ENCODE results near the gene TMEM242.

Gene TMEM242

DNA sequence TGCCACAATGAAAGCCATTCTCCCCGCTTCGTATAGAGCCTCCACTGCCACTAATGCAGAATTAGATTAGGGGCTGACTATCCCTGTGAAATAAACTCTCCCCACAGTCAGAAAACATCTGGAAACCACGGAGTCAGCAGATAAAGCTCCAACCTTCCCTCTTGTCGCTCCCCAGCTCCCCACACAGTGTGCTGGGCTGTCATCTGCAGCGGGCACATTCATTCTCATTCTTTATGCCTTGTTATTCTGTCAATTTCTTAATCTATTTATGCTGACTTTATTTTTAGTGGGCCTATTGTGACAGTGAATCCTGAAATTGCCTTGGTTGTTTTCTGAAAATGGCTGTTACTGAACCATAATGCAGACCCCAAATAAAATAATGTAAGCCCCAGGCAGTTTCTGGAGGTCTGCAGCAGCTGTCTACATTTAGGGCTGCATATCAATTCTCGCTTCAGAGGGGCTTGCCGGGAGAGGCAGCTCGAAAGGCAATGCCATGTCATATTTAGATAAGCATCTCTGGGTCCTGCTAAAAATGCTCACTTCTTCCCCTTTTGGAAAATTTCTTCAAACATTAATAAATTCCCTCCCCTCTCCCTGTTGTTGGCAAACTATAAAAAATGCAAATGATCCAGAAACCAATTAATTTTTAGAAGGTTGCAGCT, 71.6 kb downstream of the TMEM242 start:
- 0 out of 2 replicates have a peak, but pooled peaks cover 4% of the 10 kb centered on the region for H3K9me3 ChIP-seq (ENCODE audit: insufficient read depth, low read depth, low read length)
- no peaks in the 10 kb centered on the region for H3F3A ChIP-seq (ENCODE audit: low read depth)
- TF ChIP-seq EZH2phosphoT487 (IDR thresholded peaks at IDR 0.05; ENCODE audit: borderline replicate concordance): no peak
- TF ChIP-seq, protein P1, sequence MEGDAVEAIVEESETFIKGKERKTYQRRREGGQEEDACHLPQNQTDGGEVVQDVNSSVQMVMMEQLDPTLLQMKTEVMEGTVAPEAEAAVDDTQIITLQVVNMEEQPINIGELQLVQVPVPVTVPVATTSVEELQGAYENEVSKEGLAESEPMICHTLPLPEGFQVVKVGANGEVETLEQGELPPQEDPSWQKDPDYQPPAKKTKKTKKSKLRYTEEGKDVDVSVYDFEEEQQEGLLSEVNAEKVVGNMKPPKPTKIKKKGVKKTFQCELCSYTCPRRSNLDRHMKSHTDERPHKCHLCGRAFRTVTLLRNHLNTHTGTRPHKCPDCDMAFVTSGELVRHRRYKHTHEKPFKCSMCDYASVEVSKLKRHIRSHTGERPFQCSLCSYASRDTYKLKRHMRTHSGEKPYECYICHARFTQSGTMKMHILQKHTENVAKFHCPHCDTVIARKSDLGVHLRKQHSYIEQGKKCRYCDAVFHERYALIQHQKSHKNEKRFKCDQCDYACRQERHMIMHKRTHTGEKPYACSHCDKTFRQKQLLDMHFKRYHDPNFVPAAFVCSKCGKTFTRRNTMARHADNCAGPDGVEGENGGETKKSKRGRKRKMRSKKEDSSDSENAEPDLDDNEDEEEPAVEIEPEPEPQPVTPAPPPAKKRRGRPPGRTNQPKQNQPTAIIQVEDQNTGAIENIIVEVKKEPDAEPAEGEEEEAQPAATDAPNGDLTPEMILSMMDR (conservative IDR thresholded peaks at IDR 0.05; ENCODE audit: low read length): no peak
- no peak overlapping the region for H3K4me3 ChIP-seq (ENCODE audit: low read length, poor library complexity, severe bottlenecking)
- H2AFZ ChIP-seq (ENCODE audit: low read length): no peak overlapping the region
- H3K4me1 ChIP-seq (ENCODE audit: insufficient read depth, low read length, poor library complexity, severe bottlenecking): no peaks in the 10 kb centered on the region
- no peaks in the 10 kb centered on the region for H3K27me3 ChIP-seq (ENCODE audit: insufficient read depth, low read length, poor library complexity, severe bottlenecking)
- no peaks in the 10 kb centered on the region for H4K20me1 ChIP-seq (ENCODE audit: insufficient read depth, low read length, poor library complexity, severe bottlenecking)
- no peaks in the 10 kb centered on the region for H3K36me3 ChIP-seq (ENCODE audit: insufficient read depth, low read length)
- H3K4me2 ChIP-seq (ENCODE audit: low read depth, low read length, poor library complexity, severe bottlenecking): no peak overlapping the region
- H3K9me2 ChIP-seq (replicated peaks; ENCODE audit: low read depth, low read length): no peaks in the 10 kb centered on the region
- no peak overlapping the region for H3K9ac ChIP-seq (ENCODE audit: low read depth, low read length, poor library complexity, severe bottlenecking)
- H3K79me2 ChIP-seq (ENCODE audit: insufficient read depth, low read length): no peaks in the 10 kb centered on the region

DNA sequence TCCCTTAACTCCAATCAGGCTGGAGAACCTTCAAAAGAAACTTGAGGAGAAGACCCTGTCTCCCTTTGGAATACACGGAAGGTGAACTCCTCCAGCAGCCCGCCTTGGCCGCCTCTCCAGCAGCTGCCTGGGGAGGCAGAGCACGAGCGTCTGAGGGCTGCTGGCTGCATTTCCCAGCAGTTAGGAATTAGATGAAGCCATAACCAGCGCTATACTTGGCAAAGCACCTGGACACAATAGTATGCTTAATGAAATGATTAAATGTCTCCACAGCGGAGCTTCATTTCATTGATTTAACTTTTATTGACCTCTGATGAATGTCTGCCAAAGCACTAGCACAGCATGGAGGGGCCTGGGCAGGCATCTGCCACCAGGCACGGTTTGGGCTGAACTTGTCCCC, 73.5 kb downstream of the TMEM242 start:
- Histone ChIP-seq H3K4me2 (ENCODE audit: low read depth, low read length, poor library complexity, severe bottlenecking) (no peak overlapping the region), H3K4me3 (ENCODE audit: low read length, poor library complexity, severe bottlenecking) (no peak overlapping the region), H3K9me3 (ENCODE audit: insufficient read depth, low read depth, low read length) (0 out of 2 replicates have a peak, but pooled peaks cover 4% of the 10 kb centered on the region), H3K79me2 (ENCODE audit: insufficient read depth, low read length) (no peaks in the 10 kb centered on the region), H3K9ac (ENCODE audit: low read depth, low read length, poor library complexity, severe bottlenecking) (no peak overlapping the region), H3K36me3 (ENCODE audit: insufficient read depth, low read length) (no peaks in the 10 kb centered on the region), H4K20me1 (ENCODE audit: insufficient read depth, low read length, poor library complexity, severe bottlenecking) (no peaks in the 10 kb centered on the region), H3K27me3 (ENCODE audit: insufficient read depth, low read length, poor library complexity, severe bottlenecking) (no peaks in the 10 kb centered on the region), H3F3A (ENCODE audit: low read depth) (no peaks in the 10 kb centered on the region), H3K9me2 (replicated peaks; ENCODE audit: low read depth, low read length) (no peaks in the 10 kb centered on the region), H2AFZ (ENCODE audit: low read length) (no peak overlapping the region), H3K4me1 (ENCODE audit: insufficient read depth, low read length, poor library complexity, severe bottlenecking) (no peaks in the 10 kb centered on the region)
- TF ChIP-seq EZH2phosphoT487 (IDR thresholded peaks at IDR 0.05; ENCODE audit: borderline replicate concordance): no peak
- TF ChIP-seq, protein P1 (conservative IDR thresholded peaks at IDR 0.05; ENCODE audit: low read length): no peak

DNA sequence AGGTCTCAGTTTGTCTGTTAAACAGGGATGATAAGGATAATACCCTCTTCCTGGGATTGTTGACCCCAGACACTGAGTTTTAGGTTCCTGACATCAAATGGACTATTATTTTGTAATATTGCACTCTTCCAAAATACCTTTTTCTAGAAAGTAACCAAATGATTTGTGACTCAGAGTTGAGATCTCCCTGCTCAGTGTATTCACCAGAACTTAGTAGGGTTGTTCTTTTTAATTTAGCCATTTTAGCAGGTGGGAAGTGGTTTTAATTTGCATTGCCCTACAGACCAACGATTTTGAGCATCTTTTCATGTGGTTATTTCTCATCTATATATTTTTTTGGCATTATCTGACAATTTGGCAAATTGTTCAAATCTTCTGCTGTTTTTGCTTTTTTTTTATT, 75.1 kb downstream of the TMEM242 start:
- Histone ChIP-seq H3K79me2 (ENCODE audit: insufficient read depth, low read length) (no peaks in the 10 kb centered on the region), H3K27me3 (ENCODE audit: insufficient read depth, low read length, poor library complexity, severe bottlenecking) (no peaks in the 10 kb centered on the region), H3K36me3 (ENCODE audit: insufficient read depth, low read length) (no peaks in the 10 kb centered on the region), H3K4me3 (ENCODE audit: low read length, poor library complexity, severe bottlenecking) (no peak overlapping the region), H3K9me3 (ENCODE audit: insufficient read depth, low read depth, low read length) (0 out of 2 replicates have a peak, but pooled peaks cover 4% of the 10 kb centered on the region), H3K4me1 (ENCODE audit: insufficient read depth, low read length, poor library complexity, severe bottlenecking) (no peaks in the 10 kb centered on the region), H4K20me1 (ENCODE audit: insufficient read depth, low read length, poor library complexity, severe bottlenecking) (no peaks in the 10 kb centered on the region), H3K9me2 (replicated peaks; ENCODE audit: low read depth, low read length) (no peaks in the 10 kb centered on the region), H3K9ac (ENCODE audit: low read depth, low read length, poor library complexity, severe bottlenecking) (no peak overlapping the region), H3K4me2 (ENCODE audit: low read depth, low read length, poor library complexity, severe bottlenecking) (no peak overlapping the region), H3F3A (ENCODE audit: low read depth) (no peaks in the 10 kb centered on the region), H2AFZ (ENCODE audit: low read length) (no peak overlapping the region)
- no peak for TF ChIP-seq EZH2phosphoT487 (IDR thresholded peaks at IDR 0.05; ENCODE audit: borderline replicate concordance)
- TF ChIP-seq, protein P1 (conservative IDR thresholded peaks at IDR 0.05; ENCODE audit: low read length): no peak

Measured in Loucy (cell line).